Lower leg skin (tissue), 3 donors: Measurements from ENCODE around the gene COG5.

Source experiments
- POLR2A ChIP-seq, 2 donors: fragments of 450-650 bp; IDR thresholded peaks; one replicate each; pipeline ENCODE4 v1.6.1; 2016 to 2017; ENCODE audit warnings: antibody characterized with exemption in 2 of 2, mild to moderate bottlenecking in 1 of 2, moderate library complexity in 1 of 2
- TF ChIP-seq, protein P1 (sequence below), 3 donors: fragments of 450-650 bp; IDR thresholded peaks; one replicate each; pipeline ENCODE4 v1.5.1; 2016; ENCODE audit warnings: antibody characterized with exemption in 3 of 3, mild to moderate bottlenecking in 3 of 3, moderate library complexity in 2 of 3

DNA sequence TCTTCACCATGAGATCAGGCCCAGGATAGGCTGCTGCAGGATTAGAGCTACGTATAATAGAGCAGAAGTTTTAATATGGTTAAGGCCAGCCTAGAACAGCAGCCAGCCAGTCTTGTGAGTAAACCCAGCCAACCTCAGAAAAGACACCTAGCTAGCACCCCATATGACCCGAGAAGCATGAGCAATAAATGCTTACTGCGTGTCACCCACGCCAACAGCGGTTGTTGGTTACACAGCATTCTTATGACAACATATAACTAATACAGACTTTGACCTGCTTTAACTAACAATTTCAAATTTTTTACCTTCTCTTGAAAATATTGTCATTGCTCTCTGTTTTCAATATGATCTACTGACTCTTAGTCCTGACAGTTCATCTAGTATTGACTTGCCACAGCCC lies 289.2 kb downstream of the COG5 start:
- TF ChIP-seq, protein P1, sequence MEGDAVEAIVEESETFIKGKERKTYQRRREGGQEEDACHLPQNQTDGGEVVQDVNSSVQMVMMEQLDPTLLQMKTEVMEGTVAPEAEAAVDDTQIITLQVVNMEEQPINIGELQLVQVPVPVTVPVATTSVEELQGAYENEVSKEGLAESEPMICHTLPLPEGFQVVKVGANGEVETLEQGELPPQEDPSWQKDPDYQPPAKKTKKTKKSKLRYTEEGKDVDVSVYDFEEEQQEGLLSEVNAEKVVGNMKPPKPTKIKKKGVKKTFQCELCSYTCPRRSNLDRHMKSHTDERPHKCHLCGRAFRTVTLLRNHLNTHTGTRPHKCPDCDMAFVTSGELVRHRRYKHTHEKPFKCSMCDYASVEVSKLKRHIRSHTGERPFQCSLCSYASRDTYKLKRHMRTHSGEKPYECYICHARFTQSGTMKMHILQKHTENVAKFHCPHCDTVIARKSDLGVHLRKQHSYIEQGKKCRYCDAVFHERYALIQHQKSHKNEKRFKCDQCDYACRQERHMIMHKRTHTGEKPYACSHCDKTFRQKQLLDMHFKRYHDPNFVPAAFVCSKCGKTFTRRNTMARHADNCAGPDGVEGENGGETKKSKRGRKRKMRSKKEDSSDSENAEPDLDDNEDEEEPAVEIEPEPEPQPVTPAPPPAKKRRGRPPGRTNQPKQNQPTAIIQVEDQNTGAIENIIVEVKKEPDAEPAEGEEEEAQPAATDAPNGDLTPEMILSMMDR (IDR thresholded peaks at IDR 0.05), result no peak
- TF ChIP-seq POLR2A (IDR thresholded peaks at IDR 0.05), result no peak
